H9 (cell line): ENCODE data around the gene SCN1A. TPM values are rescaled to one million over a fixed set of nuclear protein-coding genes. Genes with fewer than 3 reads are reported as not detected.

ENCODE experiments used
- DNase-seq: peaks from one replicate; pipeline ENCODE4 v3.0.0-alpha.2; 2017
- H2AFZ ChIP-seq: one replicate; pipeline ENCODE4 v1.6.1; 2013; ENCODE audit warnings: mild to moderate bottlenecking, low read length, control low read depth, moderate library complexity
- H2AK5ac ChIP-seq: 2 replicates; pipeline ENCODE4 v1.6.1; 2013; ENCODE audit warnings: low read length, control low read depth, mixed read lengths; ENCODE audit not compliant: insufficient read length
- H2BK120ac ChIP-seq: one replicate; pipeline ENCODE4 v1.6.1; 2013; ENCODE audit warnings: low read depth, mild to moderate bottlenecking, low read length, control low read depth, inconsistent platforms; ENCODE audit not compliant: poor library complexity, severe bottlenecking
- H2BK12ac ChIP-seq: 2 replicates; pipeline ENCODE4 v1.6.1; 2013; ENCODE audit warnings: low read length, control low read depth, mixed read lengths, low read depth; ENCODE audit not compliant: insufficient read length
- H2BK15ac ChIP-seq: 2 replicates; pipeline ENCODE4 v1.6.1; 2013; ENCODE audit warnings: low read depth, low read length, control low read depth
- H2BK20ac ChIP-seq: one replicate; pipeline ENCODE4 v1.6.1; 2013; ENCODE audit warnings: low read depth, mild to moderate bottlenecking, low read length, control low read depth, inconsistent platforms; ENCODE audit not compliant: poor library complexity, severe bottlenecking
- H2BK5ac ChIP-seq: 2 replicates; pipeline ENCODE4 v1.6.1; 2013; ENCODE audit warnings: low read length, control low read depth, mixed read lengths; ENCODE audit not compliant: insufficient read length
- H3K14ac ChIP-seq: 2 replicates; pipeline ENCODE4 v1.6.1; 2013; ENCODE audit warnings: low read length, control low read depth; ENCODE audit not compliant: insufficient read depth
- H3K18ac ChIP-seq: 2 replicates; pipeline ENCODE4 v1.6.1; 2013; ENCODE audit warnings: low read depth, mild to moderate bottlenecking, mixed read lengths, low read length, control low read depth; ENCODE audit not compliant: insufficient read length
- H3K23ac ChIP-seq: 2 replicates; pipeline ENCODE4 v1.6.1; 2013; ENCODE audit warnings: low read length, control low read depth, mixed read lengths, low read depth; ENCODE audit not compliant: insufficient read length
- H3K23me2 ChIP-seq: 2 replicates; pipeline ENCODE4 v1.6.1; 2013; ENCODE audit warnings: low read depth, mild to moderate bottlenecking, mixed read lengths, low read length, control low read depth; ENCODE audit not compliant: insufficient read length, poor library complexity, severe bottlenecking
- H3K27ac ChIP-seq: 2 replicates; pipeline ENCODE4 v1.5.1; 2013; ENCODE audit warnings: low read length, control low read depth, mixed read lengths, low read depth; ENCODE audit not compliant: insufficient read length
- H3K27me3 ChIP-seq: 2 replicates; pipeline ENCODE4 v1.6.1; 2013; ENCODE audit warnings: low read length, control low read depth, inconsistent platforms; ENCODE audit not compliant: insufficient read depth
- H3K4ac ChIP-seq: 2 replicates; pipeline ENCODE4 v1.6.1; 2013; ENCODE audit warnings: low read depth, mild to moderate bottlenecking, control low read depth, inconsistent platforms, low read length, moderate library complexity
- H3K4me1 ChIP-seq: 2 replicates; pipeline ENCODE4 v1.6.1; 2013; ENCODE audit warnings: low read length, control low read depth, inconsistent platforms; ENCODE audit not compliant: insufficient read depth
- H3K4me2 ChIP-seq: 2 replicates; pipeline ENCODE4 v1.6.1; 2013; ENCODE audit warnings: low read length, control low read depth, mixed read lengths; ENCODE audit not compliant: insufficient read length, insufficient read depth
- H3K56ac ChIP-seq: 2 replicates; pipeline ENCODE4 v1.6.1; 2013; ENCODE audit warnings: low read depth, mild to moderate bottlenecking, mixed read lengths, low read length, control low read depth; ENCODE audit not compliant: insufficient read length
- H3K79me1 ChIP-seq: 2 replicates; pipeline ENCODE4 v1.6.1; 2013; ENCODE audit warnings: low read depth, mild to moderate bottlenecking, moderate library complexity, low read length, control low read depth, inconsistent platforms; ENCODE audit not compliant: insufficient read depth, poor library complexity, severe bottlenecking
- H3K79me2 ChIP-seq: 2 replicates; pipeline ENCODE4 v1.6.1; 2013; ENCODE audit warnings: low read length, control low read depth, inconsistent platforms; ENCODE audit not compliant: insufficient read depth
- H3K9ac ChIP-seq: 2 replicates; pipeline ENCODE4 v1.6.1; 2013; ENCODE audit warnings: low read length, control low read depth, mixed read lengths; ENCODE audit not compliant: insufficient read length; ENCODE audit errors: extremely low read depth
- H3K9me3 ChIP-seq: one replicate; pipeline ENCODE4 v1.6.1; 2013; ENCODE audit warnings: low read depth, low read length, inconsistent platforms; ENCODE audit not compliant: control insufficient read depth
- H3T11ph ChIP-seq: one replicate; pipeline ENCODE4 v1.6.1; 2013; ENCODE audit warnings: mild to moderate bottlenecking, low read length, control low read depth, inconsistent platforms
- H4K20me1 ChIP-seq: one replicate; pipeline ENCODE4 v1.6.1; 2013; ENCODE audit not compliant: control insufficient read depth, insufficient read length, insufficient read depth
- H4K5ac ChIP-seq: 2 replicates; pipeline ENCODE4 v1.6.1; 2013; ENCODE audit warnings: low read depth, mild to moderate bottlenecking, mixed read lengths, low read length, control low read depth; ENCODE audit not compliant: insufficient read length
- H4K8ac ChIP-seq: replicated peaks from 2 replicates; pipeline ENCODE4 v1.6.1; 2013; ENCODE audit warnings: low read length, control low read depth, mixed read lengths, low read depth; ENCODE audit not compliant: insufficient read length
- H4K91ac ChIP-seq: 2 replicates; pipeline ENCODE4 v1.6.1; 2013; ENCODE audit warnings: low read depth, mild to moderate bottlenecking, moderate library complexity, mixed read lengths, low read length, control low read depth; ENCODE audit not compliant: insufficient read length
- H3K27ac Mint-ChIP-seq, 3 experiments: 2 replicates in 2 of 3; 3 replicates in 1 of 3; pipeline ENCODE4 v1.8.0; 2020 to 2021; ENCODE audit warnings: mixed read lengths in 3 of 3, mild to moderate bottlenecking in 1 of 3, moderate library complexity in 1 of 3
- H3K27me3 Mint-ChIP-seq: 2 replicates; pipeline ENCODE4 v1.8.0; 2021; ENCODE audit warnings: low read depth, mild to moderate bottlenecking, moderate library complexity, mixed read lengths
- H3K36me3 Mint-ChIP-seq, 3 experiments: 2 replicates in 2 of 3; 3 replicates in 1 of 3; pipeline ENCODE4 v1.8.0; 2020 to 2021; ENCODE audit warnings: low read depth in 3 of 3, mixed read lengths in 3 of 3; ENCODE audit not compliant: insufficient read depth in 1 of 3
- H3K4me1 Mint-ChIP-seq, 2 experiments: 2 replicates each; pipeline ENCODE4 v1.8.0; 2020; ENCODE audit warnings: mixed read lengths in 2 of 2
- H3K4me3 Mint-ChIP-seq, 2 experiments: 2 replicates in 1 of 2; 3 replicates in 1 of 2; pipeline ENCODE4 v1.8.0; 2020 to 2021; ENCODE audit warnings: mild to moderate bottlenecking in 2 of 2, mixed read lengths in 2 of 2, moderate library complexity in 1 of 2
- H3K9me3 Mint-ChIP-seq, 2 experiments: 2 replicates in 1 of 2; 3 replicates in 1 of 2; pipeline ENCODE4 v1.8.0; 2020; ENCODE audit warnings: mild to moderate bottlenecking in 2 of 2, mixed read lengths in 2 of 2, moderate library complexity in 1 of 2
- CTCF ChIP-seq: fragments of 200-600 bp; sonication (generic); conservative IDR thresholded peaks from 3 replicates; pipeline ENCODE4 v1.8.0; 2021; ENCODE audit warnings: antibody characterized with exemption, mild to moderate bottlenecking
- WGBS: extraction: QIAGEN DNeasy Blood & Tissue Kit; methylation state at CpG from one replicate; pipeline ENCODE4 v1.1.7; 2013; ENCODE audit warnings: missing lambda C conversion rate, low lambda C conversion rate, mixed read lengths; ENCODE audit not compliant: insufficient read length; ENCODE audit errors: extremely low coverage; 5-methylcytosine and 5-hydroxymethylcytosine counted together
- total RNA-seq: library from RNA; stranded (reverse); gene quantifications from 2 replicates; pipeline ENCODE4 v1.2.1, GENCODE V29; 2021

The SCN1A gene
- total RNA-seq, 1 experiment from 2014 or later, result 0.13 TPM

DNA sequence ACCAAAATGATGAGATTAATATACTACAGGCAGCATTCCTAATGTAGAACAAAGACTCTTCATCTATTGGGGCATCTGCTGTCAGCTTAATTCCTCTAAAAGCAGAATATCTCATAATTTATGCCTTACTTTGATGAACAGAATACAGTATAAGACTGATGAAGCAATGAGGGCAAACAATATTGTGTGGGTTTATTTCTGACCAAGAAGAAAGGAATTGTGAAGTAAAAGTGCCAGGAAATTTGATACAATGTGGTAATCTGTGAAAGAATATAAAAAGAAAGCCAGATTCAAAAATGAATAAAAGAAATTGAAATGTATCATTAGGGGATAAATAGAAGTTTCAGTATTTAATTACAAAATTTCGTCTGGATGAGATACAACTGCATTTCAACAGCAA, 95.5 kb downstream of the SCN1A start:
- Histone ChIP-seq H2AK5ac (no peak overlapping the region), H2BK12ac (no peak overlapping the region), H4K5ac (no peak overlapping the region), H3K23ac (no peak overlapping the region), H2BK120ac (no peak overlapping the region), H4K8ac (no peak overlapping the region), H4K91ac (no peak overlapping the region), H3K14ac (no peak overlapping the region), H4K20me1 (no peaks in the 10 kb centered on the region), H2BK5ac (no peak overlapping the region), H3K27me3 (no peaks in the 10 kb centered on the region), H3K4me2 (no peak overlapping the region), H3K4ac (no peak overlapping the region), H3K18ac (no peak overlapping the region), H3K79me2 (no peaks in the 10 kb centered on the region), H2AFZ (no peak overlapping the region), H3T11ph (no peak overlapping the region), H3K79me1 (no peaks in the 10 kb centered on the region), H3K9ac (no peak overlapping the region), H3K27ac (no peak overlapping the region), H3K23me2 (no peaks in the 10 kb centered on the region), H2BK20ac (no peak overlapping the region), H3K4me1 (no peaks in the 10 kb centered on the region), H2BK15ac (no peak overlapping the region), H3K9me3 (no peaks in the 10 kb centered on the region), H3K56ac (no peak overlapping the region)
- H3K36me3 Mint-ChIP-seq, result no peaks in the 10 kb centered on the region
- no peak overlapping the region for H3K4me3 Mint-ChIP-seq
- H3K9me3 Mint-ChIP-seq, result no peaks in the 10 kb centered on the region
- no peaks in the 10 kb centered on the region for H3K27me3 Mint-ChIP-seq
- H3K4me1 Mint-ChIP-seq, result peaks cover 5 to 7% of the 10 kb centered on the region in 2 experiments; a peak in 3 of 4 replicates
- WGBS, result no CpG with 5 or more reads among the region's 1 CpG
- DNase-seq, result no peak
- no peak overlapping the region for H3K27ac Mint-ChIP-seq
- TF ChIP-seq CTCF, result no peak
